HG02870 (cell line): ENCODE measurements around the gene BARX2.

Experiments
- ATAC-seq: cut with Tn5 transposase; IDR thresholded peaks from one replicate; pipeline ENCODE4 v1.9.1; 2021; ENCODE audit warnings: mild to moderate bottlenecking, moderate library complexity; ENCODE audit not compliant: unreplicated experiment

BARX2 gene

GRCh38 chr11:129435499-129436245 is 60.0 kb downstream of the BARX2 start:
- ATAC-seq: no peak

GRCh38 chr11:129436573-129436972 is 60.9 kb downstream of the BARX2 start:
- ATAC-seq: no peak

GRCh38 chr11:129440028-129440713 is 64.5 kb downstream of the BARX2 start:
- no peak for ATAC-seq

- ATAC-seq: no peak
These were observed 66.5 kb downstream of the BARX2 start for GRCh38 chr11:129442171-129442570.

- no peak for ATAC-seq
These were observed 67.6 kb downstream of the BARX2 start for GRCh38 chr11:129443276-129443675.

GRCh38 chr11:129444274-129444673 is 68.6 kb downstream of the BARX2 start:
- no peak for ATAC-seq

GRCh38 chr11:129445226-129445625 is 69.6 kb downstream of the BARX2 start:
- ATAC-seq: no peak

- no peak for ATAC-seq
These were observed 70.9 kb downstream of the BARX2 start for GRCh38 chr11:129446572-129446971.

- ATAC-seq: no peak
These were observed 72.1 kb downstream of the BARX2 start for GRCh38 chr11:129447654-129448239.

- no peak for ATAC-seq
These were observed 75.9 kb downstream of the BARX2 start for GRCh38 chr11:129451524-129451923.

- ATAC-seq: no peak
These were observed 77.7 kb downstream of the BARX2 start for GRCh38 chr11:129453293-129453721.

- ATAC-seq: no peak
These were observed 79.5 kb downstream of the BARX2 start for GRCh38 chr11:129455101-129455500.

GRCh38 chr11:129455756-129456655 is 80.4 kb downstream of the BARX2 start:
- no peak for ATAC-seq

GRCh38 chr11:129457321-129457720 is 81.7 kb downstream of the BARX2 start:
- no peak for ATAC-seq

- ATAC-seq: no peak
These were observed 82.6 kb downstream of the BARX2 start for GRCh38 chr11:129458278-129458677.

GRCh38 chr11:129458756-129459535 is 83.3 kb downstream of the BARX2 start:
- ATAC-seq: no peak

GRCh38 chr11:129460714-129461113 is 85.1 kb downstream of the BARX2 start:
- no peak for ATAC-seq

- ATAC-seq: no peak
These were observed 108.4 kb downstream of the BARX2 start for GRCh38 chr11:129484068-129484467.

- no peak for ATAC-seq
These were observed 113.6 kb downstream of the BARX2 start for GRCh38 chr11:129489249-129489648.

GRCh38 chr11:129490004-129490403 is 114.4 kb downstream of the BARX2 start:
- ATAC-seq: no peak
